ENCODE results near the gene ARHGEF12.

Gene ARHGEF12

DNA sequence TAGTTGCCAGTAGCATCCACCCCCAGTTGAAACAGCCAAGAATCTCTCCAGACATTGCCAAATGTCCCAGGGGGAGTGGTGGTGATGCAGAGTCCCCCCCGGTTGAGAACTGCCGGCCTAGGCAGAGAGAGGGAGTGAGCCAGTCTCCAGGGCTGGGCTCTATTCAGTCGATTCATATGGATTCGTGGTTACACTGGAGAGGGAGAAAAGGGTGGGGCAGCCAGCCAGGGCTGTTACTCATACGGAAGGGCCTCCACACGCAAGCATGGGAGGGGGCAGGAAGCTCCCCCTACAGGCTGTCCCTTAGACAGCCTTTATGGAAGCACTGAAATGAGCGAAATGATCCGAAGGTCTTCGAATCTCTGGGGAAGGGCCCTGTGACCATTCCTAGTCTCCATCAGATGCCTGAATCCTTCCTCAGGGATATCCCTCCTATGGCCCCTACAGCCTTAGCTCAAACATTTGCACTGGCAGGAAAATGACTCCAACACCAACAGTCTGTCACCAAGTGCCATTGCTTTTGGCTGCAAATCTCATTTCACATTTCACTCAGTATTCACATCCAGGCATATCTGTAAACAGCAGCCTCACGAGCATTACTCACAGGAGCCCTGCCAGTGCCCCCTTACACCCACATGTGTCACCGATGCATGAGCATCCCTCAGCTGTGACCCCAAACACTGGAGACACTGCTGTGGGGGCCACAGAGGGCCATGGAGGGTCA, 29.5 kb upstream of the ARHGEF12 start:
- no peak overlapping the region for H3K4me3 ChIP-seq (ENCODE audit: low read depth, low read length)
- TF ChIP-seq, protein P1, sequence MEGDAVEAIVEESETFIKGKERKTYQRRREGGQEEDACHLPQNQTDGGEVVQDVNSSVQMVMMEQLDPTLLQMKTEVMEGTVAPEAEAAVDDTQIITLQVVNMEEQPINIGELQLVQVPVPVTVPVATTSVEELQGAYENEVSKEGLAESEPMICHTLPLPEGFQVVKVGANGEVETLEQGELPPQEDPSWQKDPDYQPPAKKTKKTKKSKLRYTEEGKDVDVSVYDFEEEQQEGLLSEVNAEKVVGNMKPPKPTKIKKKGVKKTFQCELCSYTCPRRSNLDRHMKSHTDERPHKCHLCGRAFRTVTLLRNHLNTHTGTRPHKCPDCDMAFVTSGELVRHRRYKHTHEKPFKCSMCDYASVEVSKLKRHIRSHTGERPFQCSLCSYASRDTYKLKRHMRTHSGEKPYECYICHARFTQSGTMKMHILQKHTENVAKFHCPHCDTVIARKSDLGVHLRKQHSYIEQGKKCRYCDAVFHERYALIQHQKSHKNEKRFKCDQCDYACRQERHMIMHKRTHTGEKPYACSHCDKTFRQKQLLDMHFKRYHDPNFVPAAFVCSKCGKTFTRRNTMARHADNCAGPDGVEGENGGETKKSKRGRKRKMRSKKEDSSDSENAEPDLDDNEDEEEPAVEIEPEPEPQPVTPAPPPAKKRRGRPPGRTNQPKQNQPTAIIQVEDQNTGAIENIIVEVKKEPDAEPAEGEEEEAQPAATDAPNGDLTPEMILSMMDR (IDR thresholded peaks at IDR 0.05; ENCODE audit: borderline replicate concordance, insufficient read depth, low read depth, low read length): peak; percentile 11; the same call in 1 of the 2 replicates

DNA sequence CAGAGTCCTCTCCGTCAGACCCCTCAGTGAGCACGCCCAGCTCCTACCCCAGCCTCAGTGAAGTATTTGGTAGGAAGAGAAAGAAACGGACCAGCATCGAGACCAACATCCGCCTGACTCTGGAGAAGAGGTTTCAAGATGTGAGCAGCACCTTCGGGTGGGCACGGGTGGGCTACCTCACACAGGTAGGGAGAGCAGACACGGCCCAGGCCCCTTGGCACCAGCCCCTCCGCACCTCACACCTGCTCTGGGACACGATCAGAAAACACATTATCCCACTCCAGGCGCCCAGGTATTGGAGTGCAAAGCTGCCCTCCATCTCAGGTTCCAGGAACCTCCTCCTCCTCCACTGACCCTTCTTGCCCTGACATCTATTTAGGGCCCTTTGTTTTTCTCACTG, 28.7 kb upstream of the ARHGEF12 start:
- H3K4me3 ChIP-seq (ENCODE audit: low read depth, low read length): no peak overlapping the region
- TF ChIP-seq, protein P1 (IDR thresholded peaks at IDR 0.05; ENCODE audit: borderline replicate concordance, insufficient read depth, low read depth, low read length): no peak

DNA sequence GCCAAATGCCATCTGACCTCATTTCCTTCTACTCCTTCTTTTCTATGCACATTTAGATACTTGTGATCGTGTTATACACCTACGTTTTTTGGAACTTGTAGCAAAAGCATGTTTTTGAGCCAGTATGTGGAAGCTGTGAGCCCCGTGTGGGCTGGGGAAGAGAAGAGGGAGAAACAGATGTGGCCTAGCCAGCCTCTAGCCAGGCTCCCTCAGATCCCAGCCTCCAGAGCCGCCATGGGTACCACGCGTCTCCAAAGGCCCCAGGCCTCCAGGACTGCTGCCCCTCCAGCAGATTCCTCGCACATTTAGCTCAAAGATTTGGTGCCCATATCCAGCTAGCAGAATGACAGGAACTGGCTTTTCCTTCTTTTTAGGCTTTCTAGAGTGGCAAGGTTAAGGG, 28.1 kb upstream of the ARHGEF12 start:
- TF ChIP-seq, protein P1 (IDR thresholded peaks at IDR 0.05; ENCODE audit: borderline replicate concordance, insufficient read depth, low read depth, low read length): no peak
- no peak overlapping the region for H3K4me3 ChIP-seq (ENCODE audit: low read depth, low read length)

DNA sequence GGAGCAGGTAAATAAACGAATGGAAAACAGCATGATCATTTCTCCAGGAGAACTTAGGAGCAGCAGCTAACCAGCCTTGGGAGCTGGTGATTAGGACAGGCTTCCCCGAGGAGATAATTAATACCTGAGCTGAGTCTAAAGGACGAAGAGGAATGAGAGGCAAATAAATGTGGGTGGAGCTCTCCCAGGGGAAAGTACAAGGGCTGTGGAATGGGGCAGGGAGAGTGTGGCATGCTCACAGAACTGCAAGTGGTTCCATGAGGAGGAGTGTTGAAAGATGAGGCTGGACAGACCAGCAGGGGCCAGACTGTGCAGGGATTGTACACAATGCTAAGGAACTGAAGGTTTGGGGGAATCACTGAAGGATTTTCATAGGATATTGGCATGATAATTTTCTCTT, 25.3 kb upstream of the ARHGEF12 start:
- TF ChIP-seq, protein P1 (IDR thresholded peaks at IDR 0.05; ENCODE audit: borderline replicate concordance, insufficient read depth, low read depth, low read length): no peak
- no peak overlapping the region for H3K4me3 ChIP-seq (ENCODE audit: low read depth, low read length)

DNA sequence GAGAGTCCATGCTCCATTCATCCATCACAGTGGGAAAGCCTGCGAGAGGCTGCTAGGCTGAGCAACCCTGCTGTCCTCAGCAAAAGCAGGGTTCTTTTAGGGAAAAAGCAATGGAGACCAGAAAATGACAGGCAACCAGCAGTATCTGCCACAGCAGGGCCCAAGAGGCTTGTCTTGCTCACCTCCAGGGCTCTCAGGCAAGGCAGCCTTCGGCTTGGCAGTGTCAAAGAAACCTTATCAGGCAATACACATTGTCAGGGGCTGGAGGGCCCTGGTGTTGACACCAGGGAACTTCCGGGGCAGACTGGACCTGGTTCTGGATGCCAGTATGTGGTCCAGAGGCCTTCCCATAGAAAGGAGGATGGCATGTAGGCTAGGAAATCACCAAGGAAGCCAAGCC, 21.4 kb upstream of the ARHGEF12 start:
- TF ChIP-seq, protein P1 (IDR thresholded peaks at IDR 0.05; ENCODE audit: borderline replicate concordance, insufficient read depth, low read depth, low read length): no peak
- H3K4me3 ChIP-seq (ENCODE audit: low read depth, low read length): no peak overlapping the region

DNA sequence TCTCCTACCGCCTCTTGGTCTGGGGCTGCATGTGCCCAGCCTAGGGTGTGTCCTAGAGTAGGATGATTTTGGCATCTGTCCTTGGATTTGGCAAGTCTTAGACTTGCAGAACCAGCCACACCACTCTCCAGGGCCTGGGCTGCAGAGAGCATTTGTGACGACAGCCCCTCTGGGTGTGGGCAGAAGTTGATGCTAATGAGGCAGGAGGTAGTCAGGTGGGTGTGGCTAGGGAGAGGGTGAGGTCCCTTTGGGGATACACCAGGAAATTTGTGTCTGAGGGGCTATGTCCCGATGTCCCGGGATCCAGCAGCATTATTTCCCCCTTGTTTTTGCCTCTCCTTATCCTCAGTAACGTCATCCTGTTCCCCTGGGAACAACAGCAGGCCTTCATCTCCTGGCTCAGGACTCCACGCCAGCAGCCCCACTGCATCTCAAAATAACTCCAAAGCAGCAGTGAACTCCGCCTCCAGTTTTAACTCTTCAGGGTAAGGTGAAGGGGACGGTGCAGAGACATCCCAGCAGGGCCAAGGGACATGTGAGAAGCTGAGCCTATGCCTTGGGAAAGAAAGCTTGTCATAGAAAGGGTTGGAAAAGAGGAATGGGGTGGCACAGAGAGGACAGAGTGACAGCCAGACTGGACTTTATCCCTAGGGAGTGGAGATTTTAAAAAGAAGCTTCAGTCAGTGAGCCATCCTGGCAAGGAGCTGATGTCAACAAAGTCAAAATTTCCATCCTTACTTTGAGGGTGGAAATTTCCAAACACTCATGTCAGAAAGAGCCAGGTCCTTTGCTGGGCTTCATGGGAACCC, 19.1 kb upstream of the ARHGEF12 start:
- TF ChIP-seq, protein P1 (IDR thresholded peaks at IDR 0.05; ENCODE audit: borderline replicate concordance, insufficient read depth, low read depth, low read length): no peak

More for the DNA sequence above, 19.1 kb upstream of the ARHGEF12 start:
- no peak overlapping the region for H3K4me3 ChIP-seq (ENCODE audit: low read depth, low read length)

Data from GM12875 (cell line).